Measurements from ENCODE around the gene HEXA. TPM values are rescaled to one million over a fixed set of nuclear protein-coding genes. Genes with fewer than 3 reads are reported as not detected.

HEXA gene
- total and polyA plus RNA-seq, 2 of the 8 experiments (the other 6 are each of a cell fraction or from before 2014, with no cell fraction given): 52.5 to 73.7 TPM

DNA sequence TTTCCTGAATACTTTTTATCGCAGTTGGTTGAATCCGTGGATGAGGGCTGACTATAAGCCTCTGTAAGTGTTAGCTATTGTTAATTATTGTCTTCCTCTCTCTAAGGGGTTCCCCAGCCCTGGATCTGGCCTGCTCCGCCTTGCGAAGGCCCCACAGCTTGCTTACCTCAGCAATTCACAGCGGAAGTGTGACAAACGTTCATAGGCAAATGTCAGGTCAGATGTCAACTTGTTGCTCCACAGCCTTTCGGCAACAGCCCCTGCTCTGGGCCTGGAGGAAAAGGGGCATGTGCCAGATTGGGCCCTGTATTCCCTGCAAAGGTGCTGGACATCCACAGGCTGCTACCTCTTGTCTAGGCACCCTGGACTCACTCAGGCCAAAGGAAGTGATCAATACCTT, 30.5 kb downstream of the HEXA start:
- DNase-seq (ENCODE audit: low read depth in 1 of 2, low spot score in 2 of 2) (no peak), FAIRE-seq (no peak)
- no peak overlapping the region for H3K27ac ChIP-seq (ENCODE audit: low read depth, low read length)
- H2AK5ac ChIP-seq (ENCODE audit: low read depth, low read length): no peak overlapping the region
- H2BK15ac ChIP-seq (ENCODE audit: low read length): no peak overlapping the region
- H2BK5ac ChIP-seq (ENCODE audit: low read depth, low read length): no peak overlapping the region
- H4K5ac ChIP-seq (ENCODE audit: insufficient read length, low read depth, low read length): no peak overlapping the region
- peaks cover 0 to 1% of the 10 kb centered on the region in 2 experiments for H4K20me1 ChIP-seq (replicated peaks in 1 of 2; ENCODE audit: control insufficient read depth in 1 of 2, insufficient read depth in 2 of 2, low read length in 2 of 2)
- H3K18ac ChIP-seq (ENCODE audit: extremely low read depth, low read length): no peak overlapping the region
- H3K27me3 ChIP-seq (replicated peaks in 1 of 4; ENCODE audit: control insufficient read depth in 3 of 4, extremely low read depth in 1 of 4, insufficient read depth in 3 of 4, low read length in 3 of 4): no peaks in the 10 kb centered on the region
- no peak for TF ChIP-seq TAF7 (optimal IDR thresholded peaks at IDR 0.05; ENCODE audit: borderline replicate concordance, low read depth, low read length)
- H3K23me2 ChIP-seq (ENCODE audit: low read depth, low read length): no peaks in the 10 kb centered on the region; the same call in 1 of the 2 replicates
- H3K9ac ChIP-seq (replicated peaks in 1 of 4; ENCODE audit: extremely low read depth in 1 of 4, low read depth in 3 of 4, low read length in 3 of 4): no peak overlapping the region
- H3K4me1 ChIP-seq (replicated peaks in 1 of 4; ENCODE audit: control insufficient read depth in 3 of 4, insufficient read depth in 4 of 4, low read length in 3 of 4): peaks cover 0 to 2% (median 2%) of the 10 kb centered on the region in 4 experiments; a peak in 4 of 7 replicates
- POLR2A ChIA-PET (ENCODE audit: partially characterized antibody): no interaction called here
- no peak overlapping the region for H3K4ac ChIP-seq (replicated peaks; ENCODE audit: insufficient read length, low read depth, low read length)
- H3K14ac ChIP-seq (ENCODE audit: insufficient read length): no peak overlapping the region
- CTCF ChIA-PET (ENCODE audit: partially characterized antibody): no interaction called here
- no peak overlapping the region for H3K23ac ChIP-seq (ENCODE audit: insufficient read length)
- no peak overlapping the region for H3K4me3 ChIP-seq (ENCODE audit: extremely low read depth in 1 of 4, insufficient read depth in 2 of 4, low read depth in 3 of 4, low read length in 4 of 4)
- no peak overlapping the region for H2AFZ ChIP-seq (ENCODE audit: low read length)
- no peak overlapping the region for H3K4me2 ChIP-seq (ENCODE audit: insufficient read depth in 1 of 2, low read depth in 2 of 2, low read length in 2 of 2)
- H3K79me2 ChIP-seq (ENCODE audit: control insufficient read depth in 1 of 2, insufficient read depth in 2 of 2, low read length in 2 of 2): no peaks in the 10 kb centered on the region
- H3K56ac ChIP-seq (replicated peaks; ENCODE audit: insufficient read length, low read depth, low read length): no peak overlapping the region
- H4K91ac ChIP-seq (replicated peaks; ENCODE audit: insufficient read length, low read length): no peak overlapping the region
- no peaks in the 10 kb centered on the region for H3K79me1 ChIP-seq (ENCODE audit: low read depth, low read length)
- H2BK12ac ChIP-seq (ENCODE audit: low read depth, low read length): no peak overlapping the region
- H2BK120ac ChIP-seq (replicated peaks; ENCODE audit: low read depth, low read length): no peak overlapping the region
- peaks cover 2 to 42% (median 19%) of the 10 kb centered on the region in 4 experiments; a peak in 7 of 8 replicates for H3K36me3 ChIP-seq (ENCODE audit: control insufficient read depth in 2 of 4, insufficient read depth in 4 of 4, low read length in 3 of 4)
- 87% methylated on average over 7 of the region's 7 CpGs; no CpG with 5 or more reads in 1 of the 2 experiments for WGBS, 2 experiments (ENCODE audit: extremely low coverage in 1 of 2, insufficient coverage in 1 of 2, insufficient read length in 1 of 2, insufficient replicate concordance in 2 of 2, low coverage in 1 of 2, low lambda C conversion rate in 2 of 2, missing lambda C conversion rate in 1 of 2)
- no peaks in the 10 kb centered on the region for H3K9me3 ChIP-seq (ENCODE audit: insufficient read depth in 2 of 2, low read depth in 1 of 2, low read length in 1 of 2)
- H4K8ac ChIP-seq (ENCODE audit: extremely low read depth, insufficient read depth, low read length): no peak overlapping the region; the same call in 1 of the 2 replicates
- no peak overlapping the region for H2BK20ac ChIP-seq (ENCODE audit: low read length)
